CD4-positive, alpha-beta T cell treated with Interleukin-15 for 1 hour (primary cell): ENCODE measurements around the gene FZD8.

Experiments
- DNase-seq: peaks from one replicate; pipeline ENCODE4 v3.0.0-alpha.2; 2020

Gene FZD8

DNA sequence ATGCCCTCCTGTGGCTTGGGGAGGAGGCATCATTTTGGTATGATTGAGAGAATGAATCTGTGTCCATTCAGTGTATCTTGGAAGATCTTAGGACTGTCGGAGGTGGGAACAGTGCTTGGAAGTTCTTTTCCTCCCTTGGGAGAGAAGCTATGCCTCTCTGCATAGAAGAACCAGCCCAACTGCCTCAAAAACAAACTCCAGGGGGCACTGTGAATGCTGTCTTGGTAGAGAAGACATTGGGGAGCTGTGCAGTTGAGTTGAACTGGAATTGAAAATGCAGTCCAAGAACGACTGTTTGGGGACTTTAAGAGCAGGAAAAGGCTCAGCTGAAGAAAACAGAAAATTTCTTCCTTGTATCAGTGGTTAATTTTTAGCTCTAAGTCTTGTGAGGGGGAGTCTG is 41.9 kb downstream of the FZD8 start:
- DNase-seq: no peak

- DNase-seq: no peak
Measured at GRCh38 chr10:35598379-35598778, 43.7 kb downstream of the FZD8 start.

GRCh38 chr10:35595106-35595505 is 47.0 kb downstream of the FZD8 start:
- DNase-seq: no peak

DNA sequence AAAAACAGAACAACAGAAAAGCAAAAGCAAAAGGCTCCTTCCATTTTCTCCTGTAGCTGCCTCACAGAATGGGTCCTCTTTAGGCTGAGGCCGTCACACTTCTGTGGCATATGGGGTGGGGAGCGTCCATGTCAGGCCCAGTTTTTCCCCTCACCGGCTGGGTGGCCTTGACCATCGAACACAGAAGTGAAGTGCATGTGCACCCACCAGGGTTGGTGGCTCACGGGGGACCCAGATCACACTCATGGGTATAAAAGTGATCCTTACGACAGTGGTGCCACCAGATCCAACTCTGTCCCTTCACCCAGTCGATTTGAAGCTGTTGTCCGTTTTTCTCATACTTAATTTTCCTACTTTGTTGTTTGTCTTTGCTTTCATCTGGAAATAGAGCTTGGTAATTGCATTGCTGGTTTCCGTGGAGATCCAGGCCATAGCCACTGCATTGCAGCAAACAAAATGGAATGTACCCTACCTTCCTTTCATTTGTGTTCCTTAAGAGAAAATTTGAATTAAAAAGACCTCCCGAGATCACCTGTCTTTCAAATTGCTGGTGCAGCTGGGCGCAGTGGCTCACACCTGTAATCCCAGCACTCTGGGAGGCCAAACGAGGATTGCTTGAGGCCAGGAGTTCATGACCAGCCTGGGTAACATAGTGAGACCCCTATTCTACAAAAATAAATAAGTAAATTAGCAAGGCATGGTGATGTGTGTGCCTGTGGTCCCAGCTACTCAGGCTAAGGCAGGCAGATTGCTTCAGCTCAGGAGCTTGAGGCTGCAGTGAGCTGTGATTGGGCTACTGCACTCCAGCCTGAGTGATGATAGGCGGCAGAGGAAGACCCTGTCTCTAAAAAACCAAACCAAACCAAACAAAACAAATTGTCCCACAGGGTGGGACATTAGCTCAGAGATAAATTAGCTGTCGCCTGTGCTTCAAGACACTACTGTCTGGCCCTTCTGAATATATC is 47.7 kb downstream of the FZD8 start:
- no peak for DNase-seq

DNA sequence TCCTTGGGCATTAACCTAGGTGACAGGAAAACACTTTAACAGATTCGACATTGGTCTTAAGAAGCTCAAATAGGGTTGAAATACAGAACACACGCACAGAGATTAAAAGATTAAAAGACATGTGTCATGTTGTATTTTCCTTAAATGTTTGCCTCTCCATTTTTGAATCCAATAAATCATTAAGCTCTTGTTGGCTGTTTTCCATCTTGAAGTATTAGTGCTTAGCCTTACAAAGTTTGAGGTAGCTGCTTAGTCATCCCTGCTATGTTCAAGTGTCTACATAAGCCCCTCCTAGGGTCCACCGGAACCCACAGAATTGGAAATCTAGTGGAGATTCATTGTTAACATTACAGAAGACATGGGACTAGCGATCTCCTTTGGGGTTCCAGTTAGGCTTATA is 49.7 kb downstream of the FZD8 start:
- no peak for DNase-seq

GRCh38 chr10:35588836-35589235 is 53.3 kb downstream of the FZD8 start:
- no peak for DNase-seq
